Bone marrow (tissue), 2 donors: ENCODE results near the gene CYP39A1.

Experiments used
- DNase-seq, 2 donors: peaks; one replicate each; lab custom pipeline; 2025; lab: John Stamatoyannopoulos, UW

The CYP39A1 gene

DNA sequence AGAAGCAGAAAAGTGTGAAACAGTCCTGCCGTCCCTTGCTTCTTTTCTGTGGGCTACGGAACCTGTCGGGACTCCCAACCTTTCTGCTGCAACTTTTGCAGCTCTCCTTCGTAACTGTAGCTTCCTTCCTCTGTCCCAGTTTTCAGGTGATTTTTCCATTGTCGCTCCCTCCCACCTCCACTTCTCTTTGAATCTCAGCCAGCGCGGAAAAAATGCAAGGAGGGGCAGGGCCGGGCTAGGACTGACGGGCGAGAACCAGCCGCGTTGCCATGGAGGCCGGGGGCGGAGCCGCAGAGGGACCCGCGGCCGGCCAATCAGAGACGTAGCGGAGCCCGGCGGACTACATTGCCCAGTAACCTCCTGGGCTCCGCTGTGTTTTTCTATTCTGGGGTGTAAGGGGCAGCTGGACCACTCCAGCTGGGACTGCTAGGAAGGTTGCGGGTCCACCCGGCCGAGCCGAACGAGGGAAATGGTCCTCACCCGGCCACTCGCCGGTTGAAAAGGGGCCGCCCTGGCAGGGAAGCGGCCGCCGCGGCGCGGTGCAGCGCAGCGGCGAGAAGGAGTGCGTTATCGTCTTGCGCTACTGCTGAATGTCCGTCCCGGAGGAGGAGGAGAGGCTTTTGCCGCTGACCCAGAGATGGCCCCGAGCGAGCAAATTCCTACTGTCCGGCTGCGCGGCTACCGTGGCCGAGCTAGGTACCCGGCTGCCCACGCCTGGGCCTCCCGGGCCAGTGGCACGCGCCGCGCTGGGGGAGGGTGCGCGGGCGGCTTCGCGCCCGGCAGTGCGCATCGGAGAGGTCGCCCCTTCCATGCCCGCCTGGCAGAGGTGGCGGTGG lies at the start of gene CYP39A1, which contains the start of gene SLC25A27:
Gene CYP39A1 (minus strand): TSS at position 216 of the 836 bp plus-strand sequence. CDS start 236 bp downstream, outside the sequence.
Gene SLC25A27 (plus strand): TSS at position 373 of the 836 bp plus-strand sequence. CDS start 218 bp downstream, at position 591.
- peak; percentile 5 to 46 for DNase-seq

- no peak for DNase-seq
These were observed 47.4 kb upstream of the CYP39A1 start for GRCh38 chr6:46699970-46700369.

DNA sequence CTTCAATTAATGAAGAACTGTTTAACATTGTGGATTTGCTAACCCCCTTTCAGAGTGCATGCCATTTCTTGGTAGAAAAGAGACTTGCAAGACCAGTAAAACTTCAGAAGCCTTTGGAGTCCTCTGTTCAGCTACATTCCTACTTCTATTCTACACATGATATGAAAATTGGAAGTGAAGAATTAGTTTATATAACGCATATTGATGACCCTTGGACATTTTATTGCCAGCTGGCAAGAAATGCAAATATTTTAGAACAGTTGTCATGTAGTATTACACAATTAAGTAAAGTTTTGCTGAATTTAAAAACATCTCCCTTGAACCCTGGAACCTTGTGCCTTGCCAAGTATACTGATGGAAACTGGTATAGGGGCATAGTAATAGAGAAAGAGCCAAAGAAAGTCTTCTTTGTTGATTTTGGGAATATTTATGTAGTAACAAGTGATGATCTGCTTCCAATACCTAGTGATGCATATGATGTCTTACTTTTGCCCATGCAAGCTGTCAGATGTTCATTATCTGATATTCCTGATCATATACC lies 38.4 kb upstream of the CYP39A1 start:
- DNase-seq = no peak

- no peak for DNase-seq
These were observed 37.6 kb upstream of the CYP39A1 start for GRCh38 chr6:46690141-46690755.

- no peak for DNase-seq
These were observed 37.0 kb upstream of the CYP39A1 start for GRCh38 chr6:46689657-46690056.

DNA sequence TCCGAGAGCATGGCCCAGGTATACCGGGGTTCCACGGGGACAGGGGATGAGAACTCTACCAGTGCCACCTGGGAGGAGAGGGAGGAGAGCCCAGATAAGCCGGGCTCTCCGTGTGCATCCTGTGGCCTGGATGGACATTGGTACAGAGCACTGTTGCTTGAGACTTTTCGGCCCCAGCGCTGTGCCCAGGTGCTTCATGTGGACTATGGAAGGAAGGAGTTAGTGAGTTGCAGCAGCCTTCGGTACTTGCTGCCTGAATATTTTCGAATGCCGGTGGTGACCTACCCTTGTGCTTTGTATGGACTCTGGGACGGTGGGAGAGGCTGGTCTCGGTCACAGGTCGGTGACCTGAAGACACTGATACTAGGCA lies 36.3 kb upstream of the CYP39A1 start:
- DNase-seq = no peak

GRCh38 chr6:46688117-46688965 lies 35.7 kb upstream of the CYP39A1 start:
- DNase-seq = no peak

- DNase-seq = no peak
These were observed 35.0 kb upstream of the CYP39A1 start, which contains the start of gene TDRD6 for GRCh38 chr6:46687619-46688097. TSS of gene TDRD6 (plus strand) at chr6:46687885. CDS start at chr6:46688129, 244 bp downstream.

DNA sequence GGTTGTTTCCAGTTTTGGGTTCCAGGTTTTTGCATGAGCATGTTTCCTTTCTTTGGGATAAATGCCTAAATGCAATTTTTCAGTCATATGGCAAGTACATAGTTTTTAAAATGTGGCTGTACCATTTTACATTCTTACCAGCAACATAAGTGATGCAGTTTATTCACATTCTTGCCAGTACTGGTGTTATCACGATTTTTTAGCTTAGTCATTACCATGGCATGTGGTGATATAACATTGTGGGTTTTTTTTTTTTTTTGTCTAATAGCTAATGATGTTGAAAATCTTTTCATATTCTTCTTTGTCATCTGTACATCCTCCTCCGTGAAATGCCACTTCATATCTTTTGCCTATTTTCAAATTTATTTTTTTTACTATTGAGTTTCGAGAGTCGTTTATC lies 32.2 kb upstream of the CYP39A1 start:
- DNase-seq = no peak

GRCh38 chr6:46677314-46677654 lies 24.7 kb upstream of the CYP39A1 start:
- no peak for DNase-seq

DNA sequence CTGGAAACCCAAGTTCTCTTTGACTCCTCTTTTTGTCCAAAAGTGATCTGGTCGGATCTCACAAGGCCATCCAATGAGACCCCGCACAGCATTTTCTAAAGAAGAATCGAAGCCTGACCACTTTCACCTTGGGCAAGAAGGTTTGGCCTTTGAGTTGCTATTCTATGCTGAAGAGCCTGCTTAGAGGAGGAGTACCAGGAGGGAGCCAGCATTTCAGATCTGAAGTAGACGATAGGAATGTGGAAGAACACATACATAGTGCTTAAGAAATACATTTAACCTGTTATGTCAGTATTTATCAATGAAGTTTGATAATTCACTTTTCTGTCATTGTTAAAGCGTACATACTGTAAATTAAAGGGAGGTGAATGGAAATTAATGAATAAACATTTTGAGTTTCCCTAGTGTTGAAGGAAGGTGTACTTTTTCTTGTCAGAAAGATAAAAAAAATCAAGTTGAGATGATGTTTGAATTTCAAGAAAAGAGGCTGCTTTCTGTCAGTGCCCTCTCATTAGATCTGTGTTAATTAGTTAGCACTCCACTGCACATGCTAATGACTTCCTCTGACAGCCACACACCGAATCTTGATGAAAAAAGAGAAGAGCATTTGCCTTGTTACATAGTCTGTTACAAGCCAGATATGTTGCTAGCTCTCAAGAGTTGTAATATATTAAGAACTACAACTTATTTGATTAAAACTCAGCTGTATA lies 24.1 kb upstream of the CYP39A1 start:
- no peak for DNase-seq

GRCh38 chr6:46674410-46674809 lies 21.8 kb upstream of the CYP39A1 start:
- DNase-seq = no peak

GRCh38 chr6:46667377-46667776 lies 14.8 kb upstream of the CYP39A1 start:
- no peak for DNase-seq

DNA sequence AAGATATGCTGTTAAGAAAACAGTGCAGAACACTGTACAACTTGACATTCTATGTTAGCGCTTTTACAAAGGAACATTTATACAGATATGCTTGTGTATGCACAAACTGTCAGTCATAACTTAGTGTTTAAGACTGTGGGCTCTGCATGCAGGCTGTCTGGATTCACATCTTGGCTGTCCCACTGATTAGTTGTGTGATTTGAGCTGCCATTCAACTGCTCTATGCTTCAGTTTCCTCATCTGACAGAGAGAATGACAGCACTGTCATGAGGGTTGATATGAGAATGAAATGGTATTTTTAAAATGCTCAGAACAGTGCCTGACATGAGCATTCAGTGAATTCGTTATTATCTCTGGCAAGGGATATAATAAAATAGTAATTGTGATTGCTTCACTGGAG lies 8.9 kb upstream of the CYP39A1 start:
- DNase-seq = no peak

- DNase-seq = no peak
These were observed 5.0 kb upstream of the CYP39A1 start for GRCh38 chr6:46657642-46658041.

DNA sequence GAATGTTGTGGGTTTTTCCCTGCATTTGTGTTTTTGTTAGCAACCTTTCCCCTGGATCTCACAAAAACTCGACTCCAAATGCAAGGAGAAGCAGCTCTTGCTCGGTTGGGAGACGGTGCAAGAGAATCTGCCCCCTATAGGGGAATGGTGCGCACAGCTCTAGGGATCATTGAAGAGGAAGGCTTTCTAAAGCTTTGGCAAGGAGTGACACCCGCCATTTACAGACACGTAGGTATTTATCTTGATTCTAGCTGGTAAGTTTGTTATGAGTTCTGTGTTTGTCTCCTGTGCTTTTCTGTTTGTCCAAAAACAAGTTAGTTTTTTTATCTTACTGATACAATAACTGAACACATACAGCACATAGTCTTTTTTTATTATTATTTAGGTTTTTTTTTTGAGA lies 3.2 kb upstream of the CYP39A1 start:
- no peak for DNase-seq

GRCh38 chr6:46653439-46654195 lies 999 bp upstream of the CYP39A1 start:
- no peak for DNase-seq

DNA sequence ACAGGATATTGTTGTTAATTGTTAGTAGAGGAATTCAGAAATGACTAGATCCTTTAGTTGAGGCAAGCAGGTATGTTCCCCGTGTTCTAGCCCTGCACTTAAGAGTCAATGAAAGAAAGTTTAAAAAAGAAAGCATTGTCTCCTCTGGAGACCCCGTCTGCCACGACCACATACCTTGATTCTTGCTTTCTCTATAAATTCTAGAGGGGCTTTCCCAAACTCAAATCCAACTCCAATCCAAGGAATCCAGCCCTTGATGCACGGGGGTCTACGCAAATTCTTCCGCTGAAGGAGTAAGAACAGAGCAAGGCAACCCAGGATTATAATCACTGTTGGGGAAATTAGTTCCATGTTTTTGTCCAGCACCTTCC lies 401 bp downstream of the CYP39A1 start:
- no peak for DNase-seq

DNA sequence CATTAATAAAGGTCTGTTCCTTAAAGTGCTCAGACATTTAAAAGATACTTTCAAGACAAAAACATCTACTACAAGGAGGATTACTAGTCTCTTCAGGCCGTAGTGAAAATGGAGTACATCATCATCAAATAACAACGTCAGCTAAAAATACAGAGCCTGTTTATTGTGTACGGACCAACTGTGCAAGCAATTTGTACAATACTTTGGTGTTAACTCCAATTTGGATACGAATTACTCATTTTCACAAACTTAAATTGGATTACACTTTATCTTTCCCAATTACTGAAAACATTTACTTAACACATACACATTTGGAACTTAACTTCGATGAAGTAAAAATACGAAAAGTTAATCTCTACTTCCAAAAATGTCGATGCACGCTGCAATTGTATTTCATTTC lies 802 bp downstream of the CYP39A1 start:
- no peak for DNase-seq

DNA sequence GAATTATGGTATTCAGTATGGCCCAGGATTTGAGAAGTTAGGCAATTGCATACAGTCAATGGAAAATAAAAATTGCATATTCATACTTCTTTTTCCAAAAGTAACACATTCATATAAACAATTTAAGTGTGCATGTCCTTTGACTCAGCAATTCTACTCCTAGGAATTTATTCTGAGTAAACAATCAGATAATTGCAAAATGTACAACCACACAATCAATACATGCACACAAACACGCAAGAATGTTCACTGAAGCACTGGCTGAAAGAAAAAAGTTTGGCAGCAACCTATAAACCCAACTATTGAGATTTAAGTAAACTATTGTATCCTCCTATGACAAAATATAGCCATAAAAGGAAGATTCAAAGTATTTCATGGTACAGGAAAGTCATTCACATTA lies 1.6 kb downstream of the CYP39A1 start:
- no peak for DNase-seq
